Naive B cell (primary cell): ENCODE results near the gene BSCL2. TPM values are rescaled to one million over a fixed set of nuclear protein-coding genes. Genes with fewer than 3 reads are reported as not detected.
"Not testable (repeated sequence)": the region's sequence is repeated elsewhere in the genome, so short reads cannot be mapped to it uniquely, and the experiment has no call there.

Experiments
- ATAC-seq, 2 donors: fragments of 150-1000 bp; cut with Tn5 transposase; 2 replicates each; pipeline ENCODE4 v1.10.0; 2021; ENCODE audit warnings: low read depth in 2 of 2, mild to moderate bottlenecking in 2 of 2, moderate library complexity in 2 of 2
- DNase-seq: peaks from one replicate; pipeline ENCODE4 v3.0.0; 2022
- H3K27ac Mint-ChIP-seq, 6 donors: one replicate each; pipeline ENCODE4 v1.8.0; 2020 to 2022; ENCODE audit warnings: mild to moderate bottlenecking in 6 of 6, mixed read lengths in 6 of 6, moderate library complexity in 5 of 6, inconsistent platforms in 2 of 6
- H3K27me3 Mint-ChIP-seq, 3 donors: one replicate each; pipeline ENCODE4 v1.8.0; 2021 to 2022; ENCODE audit warnings: mixed read lengths in 3 of 3, mild to moderate bottlenecking in 1 of 3
- H3K36me3 Mint-ChIP-seq, 2 donors: one replicate each; pipeline ENCODE4 v1.8.0; 2020 to 2022; ENCODE audit warnings: mixed read lengths in 2 of 2, inconsistent platforms in 1 of 2, mild to moderate bottlenecking in 1 of 2
- H3K4me1 Mint-ChIP-seq, 3 donors: one replicate each; pipeline ENCODE4 v1.8.0; 2020 to 2022; ENCODE audit warnings: mixed read lengths in 3 of 3, inconsistent platforms in 1 of 3, mild to moderate bottlenecking in 1 of 3, moderate library complexity in 1 of 3
- H3K4me3 Mint-ChIP-seq, 8 donors: one replicate each; pipeline ENCODE4 v1.8.0; 2020 to 2022; ENCODE audit warnings: mild to moderate bottlenecking in 8 of 8, mixed read lengths in 8 of 8, moderate library complexity in 8 of 8, inconsistent platforms in 2 of 8
- H3K9me3 Mint-ChIP-seq, 7 donors: one replicate each; pipeline ENCODE4 v1.8.0; 2020 to 2022; ENCODE audit warnings: mixed read lengths in 7 of 7, mild to moderate bottlenecking in 5 of 7, inconsistent platforms in 2 of 7, moderate library complexity in 1 of 7
- polyA plus RNA-seq, 6 donors: library from polyadenylated mRNA; unstranded; fragments of 300-500 nt; fragmentation: Illumina TruSeq; gene quantifications; one replicate each; pipeline ENCODE4 v1.2.3, GENCODE V29; 2021; ENCODE audit warnings: low read depth in 6 of 6

The BSCL2 gene
- polyA plus RNA-seq, 6 donors from 2014 or later, result 49.6 to 98.5 (median 57.6) TPM

- H3K27me3 Mint-ChIP-seq, ATAC-seq, H3K36me3 Mint-ChIP-seq, DNase-seq, H3K4me3 Mint-ChIP-seq, H3K27ac Mint-ChIP-seq, H3K9me3 Mint-ChIP-seq, H3K4me1 Mint-ChIP-seq: not testable (repeated sequence)
Measured at GRCh38 chr11:62693624-62694023, 13.6 kb downstream of the BSCL2 start.

GRCh38 chr11:62689421-62690183, 17.6 kb downstream of the BSCL2 start, which contains the start of gene LRRN4CL:
LRRN4CL (minus strand) TSS chr11:62689530; CDS start chr11:62688508, 1,022 bp downstream.
- Mint-ChIP-seq H3K36me3 (peaks cover 4 to 8% of the 10 kb centered on the region in 2 donors), H3K27ac (peak within 1 kb of the TSS in 2 of 6 donors; percentile 53 to 76), H3K4me1 (peaks cover 2 to 3% (median 3%) of the 10 kb centered on the region in 3 donors), H3K27me3 (peaks cover 4 to 21% (median 8%) of the 10 kb centered on the region in 3 donors), H3K9me3 (no peaks in the 10 kb centered on the region), H3K4me3 (peak within 1 kb of the TSS in 1 of 8 donors; percentile 83)
- DNase-seq (no peak), ATAC-seq (no peak)

GRCh38 chr11:62688491-62688890, 18.7 kb downstream of the BSCL2 start:
- Mint-ChIP-seq H3K9me3 (no peaks in the 10 kb centered on the region), H3K27me3 (peaks cover 4 to 21% (median 8%) of the 10 kb centered on the region in 3 donors), H3K36me3 (peaks cover 4 to 8% of the 10 kb centered on the region in 2 donors), H3K27ac (no peak overlapping the region), H3K4me1 (no peaks in the 10 kb centered on the region), H3K4me3 (no peak overlapping the region)
- ATAC-seq (no peak), DNase-seq (no peak)

GRCh38 chr11:62687508-62688396, 19.5 kb downstream of the BSCL2 start:
- no peak for DNase-seq
- H3K36me3 Mint-ChIP-seq, result peaks cover 4 to 8% of the 10 kb centered on the region in 2 donors
- H3K27me3 Mint-ChIP-seq, result peaks cover 4 to 21% (median 8%) of the 10 kb centered on the region in 3 donors
- peak overlapping the region in 3 of 8 donors; percentile 25 to 30 (median 25) for H3K4me3 Mint-ChIP-seq
- no peaks in the 10 kb centered on the region for H3K4me1 Mint-ChIP-seq
- no peaks in the 10 kb centered on the region for H3K9me3 Mint-ChIP-seq
- no peak overlapping the region for H3K27ac Mint-ChIP-seq
- ATAC-seq, result peak in 1 of 2 donors; percentile 33

GRCh38 chr11:62682518-62682917, 24.7 kb downstream of the BSCL2 start:
- ATAC-seq, result no peak
- Mint-ChIP-seq H3K36me3 (peaks cover 0 to 6% of the 10 kb centered on the region in 2 donors), H3K27me3 (peaks cover 0 to 6% (median 4%) of the 10 kb centered on the region in 3 donors)

GRCh38 chr11:62680825-62681240, 26.4 kb downstream of the BSCL2 start:
- no peaks in the 10 kb centered on the region for H3K9me3 Mint-ChIP-seq
- H3K27me3 Mint-ChIP-seq, result no peaks in the 10 kb centered on the region
- ATAC-seq (peak; percentile 52 to 59), DNase-seq (peak; percentile 28)
- peaks cover 0 to 13% of the 10 kb centered on the region in 2 donors for H3K36me3 Mint-ChIP-seq
- peak overlapping the region; percentile 52 to 95 (median 78) for H3K4me3 Mint-ChIP-seq
- H3K4me1 Mint-ChIP-seq, result peaks cover 22 to 35% (median 33%) of the 10 kb centered on the region in 3 donors
- H3K27ac Mint-ChIP-seq, result peak overlapping the region in 4 of 6 donors; percentile 47 to 93 (median 81)

More at GRCh38 chr11:62682518-62682917, 24.7 kb downstream of the BSCL2 start:
- Mint-ChIP-seq H3K4me1 (peaks cover 15 to 19% (median 17%) of the 10 kb centered on the region in 3 donors), H3K27ac (no peak overlapping the region), H3K9me3 (no peaks in the 10 kb centered on the region), H3K4me3 (no peak overlapping the region)
- no peak for DNase-seq

- ATAC-seq, result peak; percentile 82 to 87
- Mint-ChIP-seq H3K27ac (peak within 1 kb of the TSS; percentile 91 to 99 (median 96)), H3K4me1 (peaks cover 26 to 44% (median 38%) of the 10 kb centered on the region in 3 donors), H3K36me3 (peaks cover 0 to 21% of the 10 kb centered on the region in 2 donors), H3K4me3 (peak within 1 kb of the TSS; percentile 75 to 97 (median 94)), H3K9me3 (no peaks in the 10 kb centered on the region), H3K27me3 (no peaks in the 10 kb centered on the region)
- peak; percentile 85 for DNase-seq
Measured at GRCh38 chr11:62678770-62679696, 28.2 kb downstream of the BSCL2 start, which contains the start of gene UBXN1. UBXN1 (minus strand) TSS chr11:62679073; CDS start chr11:62678923, 150 bp downstream.

- Mint-ChIP-seq H3K27ac (peak overlapping the region; percentile 91 to 99 (median 96)), H3K4me3 (peak overlapping the region; percentile 75 to 97 (median 94)), H3K4me1 (peaks cover 26 to 46% (median 38%) of the 10 kb centered on the region in 3 donors), H3K9me3 (no peaks in the 10 kb centered on the region), H3K27me3 (no peaks in the 10 kb centered on the region), H3K36me3 (peaks cover 0 to 21% of the 10 kb centered on the region in 2 donors)
- DNase-seq (no peak), ATAC-seq (no peak)
Measured at GRCh38 chr11:62678433-62678769, 28.8 kb downstream of the BSCL2 start.

- Mint-ChIP-seq H3K4me1 (peaks cover 26 to 52% (median 41%) of the 10 kb centered on the region in 3 donors), H3K9me3 (no peaks in the 10 kb centered on the region), H3K36me3 (peaks cover 0 to 21% of the 10 kb centered on the region in 2 donors), H3K27me3 (no peaks in the 10 kb centered on the region), H3K27ac (peak overlapping the region; percentile 75 to 99 (median 96)), H3K4me3 (peak overlapping the region; percentile 75 to 97 (median 94))
- ATAC-seq (no peak), DNase-seq (no peak)
Measured at GRCh38 chr11:62677714-62678113, 29.5 kb downstream of the BSCL2 start.

GRCh38 chr11:62677156-62677555, 30.1 kb downstream of the BSCL2 start:
- peaks cover 0 to 21% of the 10 kb centered on the region in 2 donors for H3K36me3 Mint-ChIP-seq

GRCh38 chr11:62676698-62677097, 30.5 kb downstream of the BSCL2 start:
- Mint-ChIP-seq H3K36me3 (peaks cover 0 to 23% of the 10 kb centered on the region in 2 donors), H3K27me3 (no peaks in the 10 kb centered on the region), H3K27ac (peak overlapping the region in 1 of 6 donors; percentile 96), H3K9me3 (no peaks in the 10 kb centered on the region), H3K4me3 (peak overlapping the region; percentile 71 to 97 (median 91)), H3K4me1 (peaks cover 26 to 59% (median 49%) of the 10 kb centered on the region in 3 donors)
- ATAC-seq (no peak), DNase-seq (no peak)

More at GRCh38 chr11:62677156-62677555, 30.1 kb downstream of the BSCL2 start:
- H3K9me3 Mint-ChIP-seq, result no peaks in the 10 kb centered on the region
- peaks cover 26 to 58% (median 47%) of the 10 kb centered on the region in 3 donors for H3K4me1 Mint-ChIP-seq
- H3K27me3 Mint-ChIP-seq, result no peaks in the 10 kb centered on the region
- DNase-seq (no peak), ATAC-seq (no peak)
- peak overlapping the region in 5 of 6 donors; percentile 25 to 98 (median 96) for H3K27ac Mint-ChIP-seq
- peak overlapping the region; percentile 71 to 97 (median 91) for H3K4me3 Mint-ChIP-seq

- H3K4me1 Mint-ChIP-seq, result peaks cover 27 to 67% (median 62%) of the 10 kb centered on the region in 3 donors
- not testable (repeated sequence) for ATAC-seq, H3K27me3 Mint-ChIP-seq, DNase-seq, H3K9me3 Mint-ChIP-seq
- peak overlapping the region in 4 of 8 donors; percentile 15 to 99 (median 40) for H3K4me3 Mint-ChIP-seq
- H3K36me3 Mint-ChIP-seq, result peaks cover 0 to 27% of the 10 kb centered on the region in 2 donors
- peak overlapping the region in 3 of 6 donors; percentile 36 to 57 (median 39) for H3K27ac Mint-ChIP-seq
Measured at GRCh38 chr11:62675415-62675814, 31.8 kb downstream of the BSCL2 start.
